Measurements from ENCODE around the gene TMCO4.

Gene TMCO4

DNA sequence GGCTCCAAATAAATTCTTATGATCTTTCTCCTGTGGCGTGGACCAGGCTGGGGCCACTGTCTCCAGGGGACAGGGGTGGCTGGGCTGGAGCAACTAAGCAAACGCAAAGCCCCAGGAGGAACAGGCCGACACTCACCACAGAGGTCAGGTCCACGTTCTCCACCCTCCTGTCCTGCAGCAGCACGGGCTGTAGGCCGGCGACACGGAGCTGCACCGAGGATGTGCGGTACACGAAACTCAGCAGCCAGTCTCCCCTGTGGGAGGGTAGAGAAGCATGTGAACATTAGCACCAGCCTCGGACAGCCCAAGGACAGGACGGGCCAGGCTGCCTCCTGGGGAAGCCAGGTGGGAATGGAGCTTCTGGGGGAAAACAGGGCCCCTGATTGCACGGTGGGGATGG, 105.4 kb downstream of the TMCO4 start:
- no peak for DNase-seq (ENCODE audit: extremely low read depth, low read depth)
- TF ChIP-seq, protein P1, sequence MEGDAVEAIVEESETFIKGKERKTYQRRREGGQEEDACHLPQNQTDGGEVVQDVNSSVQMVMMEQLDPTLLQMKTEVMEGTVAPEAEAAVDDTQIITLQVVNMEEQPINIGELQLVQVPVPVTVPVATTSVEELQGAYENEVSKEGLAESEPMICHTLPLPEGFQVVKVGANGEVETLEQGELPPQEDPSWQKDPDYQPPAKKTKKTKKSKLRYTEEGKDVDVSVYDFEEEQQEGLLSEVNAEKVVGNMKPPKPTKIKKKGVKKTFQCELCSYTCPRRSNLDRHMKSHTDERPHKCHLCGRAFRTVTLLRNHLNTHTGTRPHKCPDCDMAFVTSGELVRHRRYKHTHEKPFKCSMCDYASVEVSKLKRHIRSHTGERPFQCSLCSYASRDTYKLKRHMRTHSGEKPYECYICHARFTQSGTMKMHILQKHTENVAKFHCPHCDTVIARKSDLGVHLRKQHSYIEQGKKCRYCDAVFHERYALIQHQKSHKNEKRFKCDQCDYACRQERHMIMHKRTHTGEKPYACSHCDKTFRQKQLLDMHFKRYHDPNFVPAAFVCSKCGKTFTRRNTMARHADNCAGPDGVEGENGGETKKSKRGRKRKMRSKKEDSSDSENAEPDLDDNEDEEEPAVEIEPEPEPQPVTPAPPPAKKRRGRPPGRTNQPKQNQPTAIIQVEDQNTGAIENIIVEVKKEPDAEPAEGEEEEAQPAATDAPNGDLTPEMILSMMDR (IDR thresholded peaks at IDR 0.05; ENCODE audit: low read depth, low read length) = no peak

DNA sequence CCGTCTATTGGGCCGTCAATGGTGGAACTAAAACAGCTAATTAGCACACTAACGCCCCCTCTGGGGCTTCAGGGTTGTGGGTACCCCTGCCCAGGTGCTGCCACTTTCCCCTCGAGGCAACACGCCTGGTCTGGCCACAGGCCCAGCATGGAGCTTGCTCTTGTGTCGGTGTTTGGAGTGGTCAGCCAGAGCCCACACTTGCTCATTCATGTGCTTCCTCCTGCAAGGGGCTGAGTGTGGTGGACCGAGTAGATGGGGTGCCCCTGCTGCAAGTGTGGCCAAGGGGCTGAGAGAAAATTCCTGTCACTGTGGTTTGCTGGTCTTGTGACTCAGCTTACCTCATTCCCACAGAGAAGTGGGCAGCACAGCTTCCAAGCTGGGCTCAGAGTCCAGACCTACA, 109.4 kb downstream of the TMCO4 start:
- DNase-seq (ENCODE audit: extremely low read depth, low read depth) = no peak
- TF ChIP-seq, protein P1 (IDR thresholded peaks at IDR 0.05; ENCODE audit: low read depth, low read length) = no peak

DNA sequence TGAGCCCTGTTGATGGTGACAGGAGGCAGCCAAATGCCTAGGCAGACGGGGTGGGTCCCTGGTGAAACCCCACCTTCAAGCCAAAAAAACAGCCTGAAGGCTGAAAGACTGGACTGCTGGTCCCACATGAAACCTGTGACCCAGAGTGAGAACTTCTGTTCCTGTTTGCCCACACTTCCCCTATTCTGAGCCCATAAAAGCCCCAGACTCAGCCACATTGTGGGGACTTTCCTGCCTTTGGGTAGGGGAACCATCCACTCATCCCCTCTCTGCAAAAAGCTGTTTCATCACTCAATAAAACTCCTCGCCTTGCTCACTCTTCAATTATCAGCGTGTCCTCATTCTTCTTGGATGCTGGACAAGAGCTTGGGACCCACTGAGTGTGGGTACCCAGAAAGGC, 109.9 kb downstream of the TMCO4 start:
- TF ChIP-seq, protein P1 (IDR thresholded peaks at IDR 0.05; ENCODE audit: low read depth, low read length) = no peak

GRCh38 chr1:19689085-19689757, 110.5 kb downstream of the TMCO4 start:
- TF ChIP-seq, protein P1 (IDR thresholded peaks at IDR 0.05; ENCODE audit: low read depth, low read length) = no peak
- no peak for DNase-seq (ENCODE audit: extremely low read depth, low read depth)

More for the DNA sequence above, 109.9 kb downstream of the TMCO4 start:
- DNase-seq (ENCODE audit: extremely low read depth, low read depth) = no peak

- TF ChIP-seq, protein P1 (IDR thresholded peaks at IDR 0.05; ENCODE audit: low read depth, low read length) = no peak
- DNase-seq (ENCODE audit: extremely low read depth, low read depth) = no peak
Measured at GRCh38 chr1:19688041-19688842, 111.5 kb downstream of the TMCO4 start.

GRCh38 chr1:19687414-19687813, 112.3 kb downstream of the TMCO4 start:
- TF ChIP-seq, protein P1 (IDR thresholded peaks at IDR 0.05; ENCODE audit: low read depth, low read length) = no peak
- no peak for DNase-seq (ENCODE audit: extremely low read depth, low read depth)

GRCh38 chr1:19685994-19686393, 113.7 kb downstream of the TMCO4 start:
- TF ChIP-seq, protein P1 (IDR thresholded peaks at IDR 0.05; ENCODE audit: low read depth, low read length) = no peak
- DNase-seq (ENCODE audit: extremely low read depth, low read depth) = no peak
